NCI-H2107 treated with DMSO at 0.1 percent for 48 hours (cell line): ENCODE results near the gene NCK2.

Experiments used
- DNase-seq: peaks from one replicate; lab custom pipeline; 2025; ENCODE audit not compliant: unreplicated experiment; lab: John Stamatoyannopoulos, UW

Gene NCK2

GRCh38 chr2:105744909-105745853 lies at the start of gene NCK2:
Gene NCK2 (plus strand): TSS chr2:105744912. CDS start chr2:105855064, 110,152 bp downstream.
- DNase-seq = peak; percentile 14

DNA sequence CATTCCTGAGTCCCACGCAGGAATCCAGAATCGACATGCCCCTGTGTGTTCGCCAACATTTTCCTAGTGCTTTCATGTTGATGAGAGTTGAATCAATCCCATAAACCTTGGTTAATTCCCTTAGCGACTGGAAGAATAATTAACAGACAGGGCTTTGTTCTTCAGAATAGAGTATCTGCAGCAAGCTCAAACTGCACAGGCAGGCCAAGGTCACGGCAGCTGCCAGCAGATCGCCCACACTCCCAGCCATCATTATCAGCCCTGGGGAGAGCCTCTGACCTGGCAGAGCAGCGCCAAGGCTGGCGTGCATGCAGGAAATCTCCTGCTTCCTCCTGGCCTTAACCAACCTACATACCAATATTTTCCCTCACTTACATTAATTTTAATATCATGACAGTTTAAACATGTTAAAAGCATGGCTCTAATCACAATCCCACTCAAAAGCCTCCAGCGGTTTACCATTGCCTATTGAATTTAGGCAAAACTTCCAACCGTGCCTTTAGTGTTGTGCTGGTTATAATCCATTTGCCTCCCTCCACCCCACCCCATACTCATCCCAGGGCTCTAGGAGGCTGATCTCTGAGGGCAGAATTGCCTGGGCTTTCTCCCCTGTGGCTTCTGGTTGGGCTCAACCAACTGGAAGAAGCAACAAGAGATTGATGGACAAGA lies 46.8 kb upstream of the NCK2 start:
- DNase-seq = no peak

- DNase-seq = no peak
Measured at GRCh38 chr2:105698820-105699219, 45.9 kb upstream of the NCK2 start.

DNA sequence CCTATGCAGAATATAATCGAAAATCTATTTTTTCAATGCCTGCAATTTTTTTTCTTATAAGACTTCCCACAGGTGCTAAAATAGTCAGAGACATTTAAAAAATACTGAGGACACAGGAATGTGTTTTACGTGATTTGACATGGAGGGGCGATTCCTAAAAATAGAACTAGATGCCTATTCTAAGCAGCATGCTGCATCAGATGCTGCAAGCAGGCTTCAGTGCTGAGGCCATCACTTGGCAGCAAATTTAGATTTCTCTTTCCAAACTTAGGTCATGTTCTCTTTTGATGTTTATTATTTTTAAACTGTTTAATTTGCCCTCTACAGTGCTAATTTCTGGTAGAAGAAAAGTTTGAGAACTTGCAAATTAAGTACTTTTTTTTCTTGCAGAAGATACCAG lies 43.7 kb upstream of the NCK2 start:
- DNase-seq = no peak

- no peak for DNase-seq
Measured at GRCh38 chr2:105708697-105709096, 36.0 kb upstream of the NCK2 start.

- DNase-seq = no peak
Measured at GRCh38 chr2:105711394-105711793, 33.3 kb upstream of the NCK2 start.

DNA sequence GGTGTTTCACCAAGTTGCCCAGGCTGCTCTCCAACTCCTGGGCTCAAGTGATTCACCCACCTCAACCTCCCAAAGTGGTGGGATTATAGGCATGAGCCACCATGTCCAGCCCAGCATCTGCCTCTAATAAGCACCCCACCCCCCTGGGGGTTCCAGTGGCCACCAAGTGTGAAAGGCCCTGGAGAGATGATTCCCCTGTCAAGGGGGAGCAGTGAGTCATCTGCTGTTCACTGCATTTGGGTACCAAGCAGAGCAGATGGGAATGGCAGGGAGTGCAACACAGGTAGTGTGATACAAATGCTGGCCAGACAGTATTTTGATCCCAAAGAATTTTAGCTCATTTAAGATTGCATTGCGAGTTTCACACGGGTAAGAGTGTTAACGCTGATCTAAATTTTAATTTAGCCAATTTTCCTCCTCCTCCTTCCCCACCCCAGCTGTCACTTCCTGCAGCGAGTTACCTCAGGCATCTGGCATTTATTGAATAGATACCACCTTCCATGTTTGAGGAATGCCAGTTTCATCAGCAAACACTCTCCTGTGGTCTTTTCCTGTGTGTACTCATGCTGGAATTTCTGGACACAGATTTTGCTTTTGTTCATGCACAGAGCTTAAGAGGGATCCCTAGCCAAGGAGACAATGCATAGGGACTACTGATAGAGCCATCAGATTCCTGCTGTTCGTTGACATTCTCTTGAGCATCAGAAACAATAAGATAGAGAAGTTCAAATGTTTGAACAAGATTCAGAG lies 32.4 kb upstream of the NCK2 start:
- no peak for DNase-seq

DNA sequence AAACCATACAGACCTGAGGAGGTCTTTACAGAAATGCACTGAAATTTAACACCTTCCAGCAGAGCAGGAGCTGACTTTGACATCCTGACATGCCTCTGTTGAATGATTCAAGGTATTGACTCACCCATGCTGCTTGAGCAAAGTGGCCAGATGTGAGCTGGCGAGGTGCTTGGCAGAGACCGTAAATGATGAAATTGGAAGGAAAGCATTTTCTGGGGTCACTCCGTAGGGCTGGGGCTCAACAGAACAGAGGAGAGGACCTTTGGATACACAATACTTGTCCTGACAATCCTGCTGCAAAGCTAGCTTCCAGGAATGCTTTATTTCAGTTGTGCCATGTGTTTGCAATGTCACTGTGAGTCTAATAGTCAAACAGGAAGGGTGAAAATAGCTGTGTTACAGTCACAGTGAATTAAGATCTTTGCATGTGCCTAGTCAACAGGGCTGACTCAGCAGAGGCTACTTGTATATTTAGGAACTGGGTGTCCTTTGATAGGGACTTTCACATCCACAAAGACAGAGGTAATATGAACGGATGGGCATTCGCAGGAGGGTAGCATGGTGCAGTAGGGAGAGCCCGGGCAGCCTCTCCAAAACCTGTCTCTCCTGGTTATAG lies 31.6 kb upstream of the NCK2 start:
- DNase-seq = no peak

- DNase-seq = no peak
Measured at GRCh38 chr2:105714141-105714540, 30.6 kb upstream of the NCK2 start.

DNA sequence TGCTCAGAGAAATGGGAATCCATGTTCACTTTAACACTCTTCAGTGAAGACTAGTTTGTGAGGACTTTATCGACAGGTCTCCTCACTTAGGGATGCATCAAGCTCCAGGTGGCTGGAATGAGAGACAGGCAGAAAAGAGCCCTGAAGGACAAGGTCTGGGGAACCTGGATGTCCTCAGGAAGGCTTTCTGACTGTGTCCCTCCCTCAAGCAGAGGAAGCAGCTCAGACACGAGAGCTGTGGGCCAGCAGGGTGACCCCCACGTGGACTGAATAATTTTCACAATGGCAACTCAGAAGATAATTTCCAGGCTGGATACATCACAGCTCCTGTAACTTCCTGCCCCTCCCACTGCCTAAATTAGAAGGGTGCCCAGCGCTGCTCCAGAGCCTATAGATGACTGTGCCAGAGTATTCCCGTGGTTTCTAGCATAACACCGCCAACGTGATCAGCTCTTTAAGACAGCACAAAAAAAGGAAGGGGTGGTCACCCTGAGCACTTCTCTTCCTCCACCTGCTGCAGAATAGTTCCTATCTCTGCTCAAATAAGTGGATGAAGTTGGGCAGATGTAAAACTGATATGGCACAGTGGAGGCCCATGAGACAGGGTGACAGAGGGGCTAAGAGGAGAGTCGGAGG lies 25.7 kb upstream of the NCK2 start:
- DNase-seq = no peak

DNA sequence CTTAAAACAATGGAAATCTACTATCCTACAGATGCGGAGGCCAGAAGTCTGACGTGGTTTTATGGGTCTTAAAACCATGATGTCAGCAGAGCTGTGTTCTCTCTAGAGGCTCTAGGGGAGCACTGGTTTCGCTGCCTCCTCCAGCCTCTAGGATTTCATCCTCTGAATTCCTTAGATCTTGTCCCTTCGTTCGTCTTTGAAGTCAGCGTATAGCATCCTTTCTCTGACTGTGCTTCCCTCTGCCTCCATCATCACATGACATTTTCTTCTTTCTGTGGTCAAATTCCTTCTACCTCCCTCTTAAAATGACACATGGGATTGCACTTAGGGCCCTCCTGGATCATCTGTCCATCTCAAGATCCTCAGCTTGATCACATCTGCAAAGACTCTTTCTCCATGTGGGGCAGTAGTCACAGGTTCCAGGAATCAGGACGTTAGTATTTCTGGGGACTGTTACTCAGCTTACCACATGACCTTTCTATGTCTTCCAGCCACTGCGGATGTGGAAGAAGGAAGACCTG lies 22.7 kb upstream of the NCK2 start:
- DNase-seq = no peak

DNA sequence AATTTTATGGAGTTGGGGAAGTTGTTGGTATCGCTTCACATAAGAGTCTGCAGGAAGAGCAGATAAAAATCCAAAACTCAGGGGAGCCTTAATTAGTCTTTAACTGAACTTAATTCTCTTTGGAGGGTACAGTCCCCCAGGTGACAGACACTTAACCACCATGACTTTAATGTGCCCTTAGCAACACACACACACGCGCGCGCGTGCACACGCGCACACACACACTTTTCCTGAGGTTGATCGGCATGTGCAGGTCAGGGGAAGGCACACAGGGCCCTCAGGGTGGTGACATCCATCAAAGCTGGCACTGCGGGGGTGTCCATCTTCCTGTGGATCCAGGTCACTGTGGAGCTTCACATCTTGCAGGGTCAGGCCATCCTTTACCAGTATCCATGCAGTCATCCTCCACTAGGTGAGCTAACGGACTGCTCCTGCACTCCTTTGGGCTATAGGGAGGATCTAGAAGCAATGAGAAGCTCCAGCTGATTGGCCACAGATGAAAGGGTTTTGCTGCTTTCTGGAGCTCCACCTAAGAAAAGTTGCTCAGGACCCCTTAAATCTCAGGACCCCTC lies 21.9 kb upstream of the NCK2 start:
- no peak for DNase-seq

DNA sequence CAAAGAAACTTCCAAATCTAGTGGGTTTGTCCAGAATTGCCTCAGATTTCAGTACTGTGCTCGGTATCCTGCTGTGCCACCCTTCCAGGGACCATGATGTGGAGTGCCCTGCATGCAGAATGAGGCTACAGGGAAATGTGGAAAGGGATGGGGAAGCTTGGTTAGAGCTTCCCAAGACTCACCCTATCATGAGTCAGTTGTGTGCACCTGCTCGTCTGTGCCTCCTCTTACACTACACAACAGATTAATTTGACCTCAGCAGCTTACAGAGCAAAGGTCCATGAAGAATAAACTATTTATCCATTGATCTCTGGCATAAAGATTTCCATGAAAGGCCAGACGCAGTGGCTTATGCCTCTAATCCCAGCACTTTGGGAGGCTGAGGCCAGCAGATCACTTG lies 21.3 kb upstream of the NCK2 start:
- no peak for DNase-seq

DNA sequence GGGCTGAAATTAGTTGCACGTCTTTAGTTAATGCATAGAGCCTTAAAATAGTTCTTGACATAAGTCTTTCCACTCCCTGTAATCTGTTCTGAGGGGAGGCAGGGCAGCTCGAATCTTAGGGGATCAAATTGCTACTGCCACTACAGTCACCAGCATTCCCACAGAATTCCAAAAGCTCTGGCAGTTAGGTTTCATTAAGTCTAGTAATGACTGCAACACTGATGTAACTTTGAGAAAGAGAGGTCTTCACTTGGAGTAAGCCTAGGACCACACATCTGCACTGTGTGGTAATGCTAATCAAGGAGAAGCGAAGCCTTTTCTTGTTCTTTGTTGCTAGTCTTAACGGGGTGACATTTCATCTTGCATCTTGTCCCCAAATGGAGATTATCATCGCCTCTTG lies 19.3 kb upstream of the NCK2 start:
- no peak for DNase-seq

- no peak for DNase-seq
Measured at GRCh38 chr2:105730170-105730569, 14.5 kb upstream of the NCK2 start.

DNA sequence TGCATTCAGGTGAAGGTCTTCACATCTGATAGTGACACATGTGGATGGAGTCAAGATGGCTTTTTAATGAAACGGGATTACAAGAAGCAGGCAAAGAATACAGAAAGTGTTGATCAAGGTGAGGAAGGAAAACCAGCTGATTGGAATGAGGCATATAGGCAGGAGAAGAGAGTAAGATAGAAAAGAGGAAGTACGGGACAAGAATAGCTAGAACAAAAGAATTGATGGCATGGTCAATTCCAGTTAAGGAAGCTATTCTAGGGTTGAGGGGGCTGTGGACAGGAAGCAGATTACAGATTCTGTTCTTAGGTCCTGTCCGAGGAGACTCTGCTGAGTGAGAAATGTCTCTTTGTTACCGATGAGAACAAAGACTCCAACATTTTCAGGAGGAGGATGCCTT lies 13.2 kb upstream of the NCK2 start:
- DNase-seq = no peak

- no peak for DNase-seq
Measured at GRCh38 chr2:105732101-105732500, 12.6 kb upstream of the NCK2 start.

- no peak for DNase-seq
Measured at GRCh38 chr2:105732955-105733607, 11.6 kb upstream of the NCK2 start.

GRCh38 chr2:105733875-105734274 lies 10.8 kb upstream of the NCK2 start:
- no peak for DNase-seq
